ENCODE measurements around the gene BDKRB2.

- TF ChIP-seq, protein P1, sequence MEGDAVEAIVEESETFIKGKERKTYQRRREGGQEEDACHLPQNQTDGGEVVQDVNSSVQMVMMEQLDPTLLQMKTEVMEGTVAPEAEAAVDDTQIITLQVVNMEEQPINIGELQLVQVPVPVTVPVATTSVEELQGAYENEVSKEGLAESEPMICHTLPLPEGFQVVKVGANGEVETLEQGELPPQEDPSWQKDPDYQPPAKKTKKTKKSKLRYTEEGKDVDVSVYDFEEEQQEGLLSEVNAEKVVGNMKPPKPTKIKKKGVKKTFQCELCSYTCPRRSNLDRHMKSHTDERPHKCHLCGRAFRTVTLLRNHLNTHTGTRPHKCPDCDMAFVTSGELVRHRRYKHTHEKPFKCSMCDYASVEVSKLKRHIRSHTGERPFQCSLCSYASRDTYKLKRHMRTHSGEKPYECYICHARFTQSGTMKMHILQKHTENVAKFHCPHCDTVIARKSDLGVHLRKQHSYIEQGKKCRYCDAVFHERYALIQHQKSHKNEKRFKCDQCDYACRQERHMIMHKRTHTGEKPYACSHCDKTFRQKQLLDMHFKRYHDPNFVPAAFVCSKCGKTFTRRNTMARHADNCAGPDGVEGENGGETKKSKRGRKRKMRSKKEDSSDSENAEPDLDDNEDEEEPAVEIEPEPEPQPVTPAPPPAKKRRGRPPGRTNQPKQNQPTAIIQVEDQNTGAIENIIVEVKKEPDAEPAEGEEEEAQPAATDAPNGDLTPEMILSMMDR (conservative IDR thresholded peaks at IDR 0.05 in 1 of 2, IDR thresholded peaks at IDR 0.05 in 1 of 2; ENCODE audit: low read depth in 1 of 2, low read length in 2 of 2) = no peak
- no peak for TF ChIP-seq EZH2 (IDR thresholded peaks at IDR 0.05; ENCODE audit: low read length, missing control alignments)
Measured at GRCh38 chr14:96274543-96274942, 69.9 kb downstream of the BDKRB2 start.
